Right kidney (tissue), 1 donor: ENCODE data around the gene RAB39B.

Experiments used
- DNase-seq: peaks from one replicate; pipeline ENCODE4 v3.0.0-alpha.2; 2016

The RAB39B gene

GRCh38 chrX:155216179-155216939, 47.9 kb downstream of the RAB39B start, which contains the start of gene VBP1:
TSS of gene VBP1 (plus strand) at chrX:155216460. CDS start at chrX:155216483, 23 bp downstream.
- peak; percentile 79 for DNase-seq

GRCh38 chrX:155215443-155216178, 48.7 kb downstream of the RAB39B start:
- DNase-seq, result no peak

GRCh38 chrX:155213731-155214130, 50.6 kb downstream of the RAB39B start:
- DNase-seq, result no peak

GRCh38 chrX:155211208-155211607, 53.1 kb downstream of the RAB39B start:
- no peak for DNase-seq
